ENCODE measurements around the gene BIRC5. TPM values are rescaled to one million over a fixed set of nuclear protein-coding genes. Genes with fewer than 3 reads are reported as not detected.

Gene BIRC5
- polyA plus RNA-seq, 3 donors = 0.31 to 1.2 (median 0.40) TPM

- no peak overlapping the region for H3K27ac ChIP-seq (ENCODE audit: low read depth, low read length)
- 66 to 83% (median 69%) methylated on average over 14 of the region's 14 CpGs for WGBS, 3 donors
Observed at GRCh38 chr17:78180083-78180482, 34.0 kb upstream of the BIRC5 start.

DNA sequence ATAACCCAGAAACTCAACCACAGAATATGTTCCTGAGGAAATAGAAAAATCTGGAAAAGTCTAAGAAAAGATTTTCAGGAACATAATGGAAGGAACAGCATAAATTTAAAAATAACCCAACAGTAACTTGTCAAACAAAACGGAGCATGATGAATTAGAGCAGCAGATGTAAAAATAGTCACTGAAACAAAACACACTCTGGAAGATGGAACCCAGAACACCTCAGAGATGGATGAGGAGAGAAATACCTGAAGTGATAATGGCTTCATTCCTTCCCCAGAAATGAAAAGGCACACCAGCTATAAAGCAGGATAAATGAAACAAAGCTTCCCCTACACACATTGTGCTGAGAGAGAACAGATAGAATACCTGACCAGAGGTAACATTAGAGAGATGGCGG lies 33.5 kb upstream of the BIRC5 start:
- H3K27ac ChIP-seq (ENCODE audit: low read depth, low read length) = no peak overlapping the region
- WGBS, 3 donors = 78 to 88% (median 79%) methylated on average over 2 of the region's 2 CpGs

DNA sequence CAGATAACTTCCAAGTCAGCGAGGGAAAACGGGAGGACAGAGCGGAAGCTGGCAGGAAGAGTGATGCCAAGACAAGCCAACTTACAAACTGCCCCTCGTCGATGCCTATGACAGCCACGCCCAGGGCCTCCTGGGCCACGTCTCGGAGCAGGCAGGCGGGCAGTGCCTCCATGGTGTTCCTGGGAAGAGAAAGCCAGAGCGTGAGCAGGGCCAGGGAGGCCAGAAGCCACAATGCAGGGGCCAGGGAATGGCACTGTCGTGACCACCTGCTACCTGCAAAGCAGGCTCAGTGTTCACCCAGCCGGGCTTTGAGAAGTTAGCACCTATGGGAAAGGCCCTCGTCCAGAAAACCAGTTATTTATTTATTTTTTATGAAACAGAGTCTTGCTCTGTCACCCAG lies 31.5 kb upstream of the BIRC5 start:
- 37 to 97% (median 97%) methylated on average over 13 of the region's 13 CpGs for WGBS, 3 donors
- H3K27ac ChIP-seq (ENCODE audit: low read depth, low read length) = no peak overlapping the region

- H3K27ac ChIP-seq (ENCODE audit: low read depth, low read length) = no peak overlapping the region
- 73 to 94% (median 91%) methylated on average over 12 of the region's 12 CpGs for WGBS, 3 donors
Observed at GRCh38 chr17:78183916-78184315, 30.1 kb upstream of the BIRC5 start.

DNA sequence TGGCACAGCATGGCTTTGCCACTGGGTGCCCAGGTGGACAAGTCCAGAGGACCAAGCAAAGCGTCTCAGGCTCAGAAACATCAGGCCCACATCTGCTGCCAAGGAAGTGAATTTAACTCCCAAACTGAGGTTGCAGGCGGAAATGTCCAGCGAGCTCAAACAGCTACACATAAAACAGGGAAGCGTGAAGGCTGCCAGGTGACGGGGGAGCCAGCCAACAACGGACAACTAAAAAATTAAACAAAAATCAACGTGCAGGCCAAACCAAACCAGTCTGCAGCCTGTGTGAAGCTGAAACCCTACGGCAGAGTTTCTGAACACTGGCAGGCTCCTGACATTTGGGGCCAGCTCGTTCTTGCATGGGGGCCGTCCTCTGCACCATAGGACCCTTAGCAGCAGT lies 29.7 kb upstream of the BIRC5 start:
- 28 to 84% (median 77%) methylated on average over 10 of the region's 10 CpGs for WGBS, 3 donors
- H3K27ac ChIP-seq (ENCODE audit: low read depth, low read length) = no peak overlapping the region

- WGBS, 3 donors = 45 to 84% (median 77%) methylated on average over 9 of the region's 9 CpGs
- H3K27ac ChIP-seq (ENCODE audit: low read depth, low read length) = no peak overlapping the region
Observed at GRCh38 chr17:78184868-78185267, 29.2 kb upstream of the BIRC5 start.

GRCh38 chr17:78185981-78186691 lies 27.9 kb upstream of the BIRC5 start:
- WGBS, 3 donors = 56 to 72% (median 57%) methylated on average over 9 to 10 of the region's 10 CpGs
- H3K27ac ChIP-seq (ENCODE audit: low read depth, low read length) = no peak overlapping the region

DNA sequence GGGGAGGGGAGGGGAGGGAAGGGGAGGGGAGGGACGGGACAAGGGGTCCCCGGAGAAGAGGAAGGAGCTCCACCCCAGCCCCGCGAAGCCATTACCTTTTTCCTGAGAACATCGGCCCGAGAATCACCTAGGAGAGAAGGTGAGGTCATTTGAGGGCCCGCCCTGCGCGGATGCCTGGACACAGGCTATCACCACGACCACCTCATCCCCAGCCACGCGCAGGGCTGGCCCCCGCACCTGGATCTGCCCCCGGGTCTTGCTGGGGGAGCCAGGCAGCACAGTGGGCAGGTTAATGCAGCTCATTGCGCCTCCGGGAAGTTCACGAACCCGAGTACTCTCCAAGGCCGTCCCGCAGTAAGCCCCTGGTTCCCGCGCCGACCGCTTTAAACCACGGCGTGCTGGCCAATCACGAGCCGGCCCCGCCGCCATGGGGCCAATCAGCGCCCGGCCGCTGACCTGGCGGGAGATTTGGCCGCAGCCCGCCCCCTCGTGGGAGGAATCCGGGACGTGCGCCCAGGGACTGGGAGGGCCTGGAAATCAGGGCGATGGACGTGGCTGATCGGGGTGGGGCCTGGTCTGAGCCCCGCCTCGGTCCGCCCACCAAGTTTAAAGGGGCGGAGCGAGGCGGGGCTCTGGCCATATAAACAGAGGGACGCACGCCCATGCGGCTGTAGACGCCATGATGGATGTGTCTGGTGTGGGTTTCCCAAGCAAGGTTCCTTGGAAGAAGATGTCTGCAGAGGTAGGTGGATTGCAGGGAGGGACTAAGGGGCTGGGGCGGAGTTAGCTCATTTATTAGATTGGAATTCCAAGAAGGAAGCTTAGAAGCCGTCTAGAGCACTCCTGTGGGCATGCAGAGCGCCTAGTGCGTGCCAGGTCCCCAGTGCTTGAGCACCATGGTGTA lies 27.1 kb upstream of the BIRC5 start, which contains the start of the genes AFMID and TK1:
AFMID (plus strand) TSS at position 671 of the 904 bp plus-strand sequence; CDS start at position 680, 9 bp downstream.
TK1 (minus strand) TSS at position 361 of the 904 bp plus-strand sequence; CDS start at position 303, 58 bp downstream.
- 3 to 5% (median 4%) methylated on average over 52 to 57 of the region's 57 CpGs for WGBS, 3 donors
- H3K27ac ChIP-seq (ENCODE audit: low read depth, low read length) = no peak within 1 kb of the TSS

DNA sequence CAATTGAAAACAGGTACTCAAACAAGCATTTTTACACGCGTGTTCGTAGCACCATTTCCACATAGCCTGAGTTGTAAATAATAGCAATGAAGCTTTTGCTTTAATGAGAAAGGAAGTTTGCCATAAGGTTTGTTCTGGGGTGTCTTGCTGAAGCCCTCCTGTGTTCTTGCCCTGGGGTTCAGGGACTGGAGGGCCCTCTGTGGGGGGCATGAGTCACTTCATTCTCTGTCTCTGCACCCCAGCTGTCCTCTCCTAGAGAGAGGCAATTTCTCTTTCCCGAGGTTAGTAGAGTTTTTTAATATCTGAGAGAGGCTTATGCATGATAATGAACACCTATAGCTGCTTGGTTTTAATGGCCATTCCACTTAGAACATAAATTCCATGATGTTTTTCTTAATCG lies 17.3 kb upstream of the BIRC5 start:
- H3K27ac ChIP-seq (ENCODE audit: low read depth, low read length) = no peak overlapping the region
- 71 to 85% (median 76%) methylated on average over 5 of the region's 5 CpGs for WGBS, 3 donors

DNA sequence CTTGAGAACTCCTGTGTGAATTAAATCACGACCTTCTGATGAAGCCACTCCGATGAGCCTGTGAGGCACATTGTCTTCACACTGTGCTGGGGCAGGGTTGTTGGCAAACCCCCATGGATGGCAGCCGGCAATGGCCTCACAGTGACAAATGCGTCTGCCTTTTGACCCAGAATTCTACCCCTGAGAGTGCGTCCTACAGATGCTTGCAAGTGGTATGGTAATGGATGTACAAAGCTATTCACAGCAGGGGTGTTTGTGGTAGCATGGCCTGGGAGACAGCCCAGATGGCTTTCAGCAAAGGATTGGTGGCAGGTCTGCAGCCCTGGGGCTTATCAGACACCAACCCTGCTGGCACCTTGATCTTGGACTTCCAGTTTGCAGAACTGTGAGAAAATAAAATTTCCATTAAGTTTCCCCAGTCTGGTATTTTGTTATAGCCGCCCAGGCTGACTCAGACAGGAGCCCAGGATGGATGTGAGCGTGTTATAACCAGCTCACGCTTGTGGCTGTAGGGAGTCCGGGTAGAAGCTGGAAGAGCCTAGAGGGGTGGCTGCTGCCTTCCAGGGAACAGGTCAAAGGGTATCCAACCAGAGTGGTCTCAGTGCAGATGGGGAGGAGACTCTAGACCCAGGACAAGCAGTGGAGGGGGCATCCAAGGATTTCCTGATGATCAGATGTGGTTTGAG lies 16.8 kb upstream of the BIRC5 start:
- WGBS, 3 donors = 51 to 83% (median 82%) methylated on average over 9 of the region's 9 CpGs
- H3K27ac ChIP-seq (ENCODE audit: low read depth, low read length) = no peak overlapping the region

DNA sequence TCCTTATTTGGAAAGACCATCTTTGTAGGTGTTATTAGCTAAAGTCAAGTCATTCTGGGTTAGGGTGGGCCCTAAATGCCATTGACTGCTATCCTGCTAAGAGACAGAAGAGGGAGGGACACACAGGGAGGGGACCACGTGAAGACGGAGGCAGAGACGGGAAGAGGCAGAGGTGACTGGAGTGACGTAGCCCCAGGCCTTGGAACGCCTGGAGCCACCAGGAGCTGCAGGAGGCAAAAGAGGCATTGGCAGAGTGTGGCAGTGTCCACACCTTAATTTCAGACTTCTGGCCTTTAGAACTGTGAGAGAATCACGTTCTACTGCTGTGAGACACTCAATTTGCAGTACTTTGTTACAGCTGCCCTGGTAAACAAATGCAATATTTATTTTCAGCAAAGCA lies 13.6 kb upstream of the BIRC5 start:
- no peak overlapping the region for H3K27ac ChIP-seq (ENCODE audit: low read depth, low read length)
- WGBS, 3 donors = 85 to 95% (median 93%) methylated on average over 6 of the region's 6 CpGs

GRCh38 chr17:78202666-78203065 lies 11.4 kb upstream of the BIRC5 start:
- no peak overlapping the region for H3K27ac ChIP-seq (ENCODE audit: low read depth, low read length)
- WGBS, 3 donors = 80 to 92% (median 88%) methylated on average over 8 of the region's 8 CpGs

DNA sequence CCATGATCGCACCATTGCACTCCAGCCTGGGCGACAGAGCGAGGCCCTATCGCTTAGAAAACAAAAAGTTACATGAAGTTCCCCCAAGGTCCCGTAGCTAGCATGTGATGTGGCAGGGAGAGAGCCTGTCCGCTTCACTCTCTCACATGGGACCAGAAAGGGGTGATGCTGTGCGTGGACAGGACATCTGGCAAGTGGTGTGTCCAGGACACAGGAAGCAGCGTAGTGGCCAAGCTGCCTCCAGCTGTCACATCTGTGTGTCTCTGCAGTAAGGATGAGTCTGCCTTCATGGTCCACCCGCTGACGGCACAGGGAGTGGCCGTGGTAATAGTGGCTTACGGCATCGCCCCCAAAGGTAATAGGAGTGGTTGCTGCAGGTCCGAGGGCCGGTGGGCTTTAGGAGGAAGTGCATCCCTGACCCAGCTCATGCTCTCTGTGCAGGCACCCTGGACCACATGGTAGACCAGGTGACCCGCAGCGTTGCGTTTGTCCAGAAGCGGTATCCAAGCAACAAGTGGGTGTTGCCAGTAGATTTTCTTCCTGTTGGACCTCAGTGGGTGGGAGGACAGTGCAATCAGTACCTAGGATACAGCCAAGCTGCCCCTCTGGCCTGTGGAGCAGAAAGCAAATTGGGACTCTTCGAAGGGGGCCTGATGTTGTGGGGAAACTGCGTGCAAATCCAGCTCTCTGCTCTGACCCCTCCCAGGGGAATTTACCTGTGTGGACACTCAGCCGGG lies 9.5 kb upstream of the BIRC5 start:
- WGBS, 3 donors = 90 to 93% (median 93%) methylated on average over 22 of the region's 22 CpGs
- H3K27ac ChIP-seq (ENCODE audit: low read depth, low read length) = no peak overlapping the region

- WGBS, 3 donors = 87 to 91% (median 88%) methylated on average over 16 to 17 of the region's 17 CpGs
- H3K27ac ChIP-seq (ENCODE audit: low read depth, low read length) = no peak overlapping the region
Observed at GRCh38 chr17:78205124-78205775, 8.8 kb upstream of the BIRC5 start.

- H3K27ac ChIP-seq (ENCODE audit: low read depth, low read length) = no peak overlapping the region
- WGBS, 3 donors = 66 to 72% (median 71%) methylated on average over 7 of the region's 7 CpGs
Observed at GRCh38 chr17:78206298-78206697, 7.8 kb upstream of the BIRC5 start.

- H3K27ac ChIP-seq (ENCODE audit: low read depth, low read length) = no peak overlapping the region
- 73 to 81% (median 75%) methylated on average over 3 of the region's 3 CpGs for WGBS, 3 donors
Observed at GRCh38 chr17:78208486-78208885, 5.6 kb upstream of the BIRC5 start.

GRCh38 chr17:78210111-78210510 lies 3.9 kb upstream of the BIRC5 start:
- H3K27ac ChIP-seq (ENCODE audit: low read depth, low read length) = no peak overlapping the region
- 78 to 83% (median 79%) methylated on average over 10 of the region's 10 CpGs for WGBS, 3 donors

- H3K27ac ChIP-seq (ENCODE audit: low read depth, low read length) = no peak overlapping the region
- 52 to 82% (median 75%) methylated on average over 11 of the region's 11 CpGs for WGBS, 3 donors
Observed at GRCh38 chr17:78211032-78211431, 3.0 kb upstream of the BIRC5 start.

Data from adipose tissue (tissue), 3 donors.